Pancreas (tissue), 10 donors: ENCODE measurements around the gene GALNT15. TPM values are rescaled to one million over a fixed set of nuclear protein-coding genes. Genes with fewer than 3 reads are reported as not detected.

ENCODE experiments used
- ATAC-seq, 4 donors: fragments of 200-7000 bp; cut with Tn5 transposase; one replicate each; pipeline versions ENCODE4 v1.8.0 to v1.9.1; 2020; ENCODE audit warnings: mild to moderate bottlenecking in 4 of 4, moderate library complexity in 4 of 4
- DNase-seq, 6 donors: peaks; one replicate each; pipeline ENCODE4 v3.0.0-alpha.2; 2020
- FAIRE-seq: peaks from 2 replicates; lab custom pipeline; 2012; peaks lifted over from hg19 to GRCh38; lab: Jason Lieb, UNC
- H3K27ac ChIP-seq, 4 donors: fragments of 200-600 bp; sonication (generic); 1 replicate in 3 of 4; 2 replicates in 1 of 4; pipeline versions ENCODE4 v1.5.0 to v1.8.0; 2020
- H3K27me3 ChIP-seq, 4 donors: fragments of 200-600 bp; one replicate each; pipeline ENCODE4 v1.8.0; 2021
- H3K36me3 ChIP-seq, 3 donors: fragments of 200-600 bp; sonication (generic) in 1 of 3; one replicate each; pipeline versions ENCODE4 v1.5.0 to v1.8.0; 2020 to 2021
- H3K4me1 ChIP-seq, 3 donors: fragments of 200-600 bp; one replicate each; pipeline ENCODE4 v1.8.0; 2021
- H3K4me3 ChIP-seq, 4 donors: fragments of 200-600 bp; sonication (generic) in 2 of 4; one replicate each; pipeline versions ENCODE4 v1.5.0 to v1.8.0; 2020 to 2021
- H3K9me3 ChIP-seq, 4 donors: fragments of 200-600 bp; one replicate each; pipeline ENCODE4 v1.8.0; 2021
- CTCF ChIP-seq, 4 donors: fragments of 200-600 bp; sonication (generic) in 3 of 4; IDR thresholded peaks; one replicate each; pipeline versions ENCODE4 v1.5.0 to v1.8.0; 2021; ENCODE audit warnings: antibody characterized with exemption in 4 of 4
- WGBS, 2 donors: extraction: QIAGEN DNeasy Blood & Tissue Kit; methylation state at CpG; one replicate each; pipeline ENCODE4 v1.1.7; 2013; 5-methylcytosine and 5-hydroxymethylcytosine counted together
- intact Hi-C, 3 donors: fragments of 100-400 bp; cut with DNase I; formaldehyde crosslinking; loops; one replicate each; pipeline versions ENCODE4 v1.11.1 to v1.14.2; 2022
- polyA plus RNA-seq, 2 donors: library from polyadenylated mRNA; stranded (reverse); fragments of 200-250 nt; gene quantifications; one replicate each; pipeline ENCODE4 v1.2.3, GENCODE V29; 2013
- total RNA-seq, 6 donors: library from RNA; stranded (reverse); fragmentation: NEBNext Ultra II Directional in 4 of 6; extraction: Animal tissue kit (Norgen Biotek cat#: 25700) in 4 of 6; gene quantifications; one replicate each; pipeline versions ENCODE4 v1.2.1 to v1.2.4, GENCODE V29; 2021 to 2023
- donor health status: healthy with polysubstance abuse.
- donor health status: DM: no; HTN: no; CAD: no; lungs with moderate emphysema.
- donor health status: DM: no; HTN: no; CAD: no.
- donor health status: control.
- donor health status: control.
- donor health status: Bipolar disorder and iron deficiency.
- donor health status: DM: yes; HTN: yes; CAD: no.
- donor health status: DM: no; HTN: no; CAD: no.
- donor health status: DM: no; HTN: no; CAD: no.
- donor health status: DM: yes; HTN: yes; CAD: no.

GALNT15 gene
- total and polyA plus RNA-seq, 8 donors: 0.78 to 5.6 (median 2.6) TPM

GRCh38 chr3:16245609-16246008 lies 71.1 kb downstream of the GALNT15 start:
- FAIRE-seq (no peak), ATAC-seq (no peak), DNase-seq (no peak)
- Histone ChIP-seq H3K27ac (no peak overlapping the region), H3K27me3 (no peaks in the 10 kb centered on the region), H3K9me3 (no peaks in the 10 kb centered on the region), H3K36me3 (no peaks in the 10 kb centered on the region), H3K4me1 (no peaks in the 10 kb centered on the region), H3K4me3 (no peak overlapping the region)
- intact Hi-C loops: loop anchor here in 1 of 3 donors (10.0 kb wide), 1 partner anchor 191 kb away; no protein-coding TSS in a partner anchor
- whole genome bisulfite sequencing, 2 donors: 87 to 98% methylated on average over 3 of the region's 3 CpGs
- TF ChIP-seq CTCF (IDR thresholded peaks at IDR 0.05): no peak

GRCh38 chr3:16247282-16248061 lies 73.0 kb downstream of the GALNT15 start:
- TF ChIP-seq CTCF (IDR thresholded peaks at IDR 0.05): peak; percentile 78 to 96 (median 88)
- H3K27me3 ChIP-seq: no peaks in the 10 kb centered on the region

GRCh38 chr3:16248556-16248955 lies 74.1 kb downstream of the GALNT15 start:
- 72 to 78% methylated on average over 5 of the region's 5 CpGs for WGBS, 2 donors
- FAIRE-seq: no peak

More at GRCh38 chr3:16247282-16248061, 73.0 kb downstream of the GALNT15 start:
- Histone ChIP-seq H3K36me3 (no peaks in the 10 kb centered on the region), H3K27ac (no peak overlapping the region), H3K9me3 (no peaks in the 10 kb centered on the region), H3K4me1 (peaks cover 5 to 10% (median 8%) of the 10 kb centered on the region in 3 donors), H3K4me3 (no peak overlapping the region)
- peak; percentile 72 to 89 (median 86) for ATAC-seq
- WGBS, 2 donors: 24 to 31% methylated on average over 17 of the region's 17 CpGs
- intact Hi-C loops: loop anchor here in 1 of 3 donors (10.0 kb wide), 1 partner anchor 193 kb away; no protein-coding TSS in a partner anchor
- DNase-seq: peak; percentile 58 to 82 (median 74)
- no peak for FAIRE-seq

GRCh38 chr3:16249336-16249735 lies 74.9 kb downstream of the GALNT15 start:
- TF ChIP-seq CTCF (IDR thresholded peaks at IDR 0.05): no peak
- no peaks in the 10 kb centered on the region for H3K36me3 ChIP-seq
- no peaks in the 10 kb centered on the region for H3K27me3 ChIP-seq
- no peaks in the 10 kb centered on the region for H3K9me3 ChIP-seq
- intact Hi-C loops: loop anchor here in 1 of 3 donors (10.0 kb wide), 1 partner anchor 195 kb away; no protein-coding TSS in a partner anchor
- DNase-seq (no peak), ATAC-seq (no peak), FAIRE-seq (no peak)
- no peak overlapping the region for H3K4me3 ChIP-seq
- peak overlapping the region in 1 of 4 donors; percentile 25 for H3K27ac ChIP-seq
- H3K4me1 ChIP-seq: peaks cover 5 to 14% (median 8%) of the 10 kb centered on the region in 3 donors
- WGBS, 2 donors: 14 to 28% methylated on average over 3 of the region's 3 CpGs

More at GRCh38 chr3:16248556-16248955, 74.1 kb downstream of the GALNT15 start:
- Histone ChIP-seq H3K27me3 (no peaks in the 10 kb centered on the region), H3K27ac (no peak overlapping the region), H3K36me3 (no peaks in the 10 kb centered on the region), H3K9me3 (no peaks in the 10 kb centered on the region), H3K4me3 (no peak overlapping the region), H3K4me1 (peaks cover 5 to 14% (median 8%) of the 10 kb centered on the region in 3 donors)
- DNase-seq (no peak), ATAC-seq (no peak)
- intact Hi-C loops: loop anchor here in 1 of 3 donors (10.0 kb wide), 1 partner anchor 194 kb away; no protein-coding TSS in a partner anchor
- no peak for TF ChIP-seq CTCF (IDR thresholded peaks at IDR 0.05)
